Measurements from ENCODE around the gene DGKD.

The DGKD gene

DNA sequence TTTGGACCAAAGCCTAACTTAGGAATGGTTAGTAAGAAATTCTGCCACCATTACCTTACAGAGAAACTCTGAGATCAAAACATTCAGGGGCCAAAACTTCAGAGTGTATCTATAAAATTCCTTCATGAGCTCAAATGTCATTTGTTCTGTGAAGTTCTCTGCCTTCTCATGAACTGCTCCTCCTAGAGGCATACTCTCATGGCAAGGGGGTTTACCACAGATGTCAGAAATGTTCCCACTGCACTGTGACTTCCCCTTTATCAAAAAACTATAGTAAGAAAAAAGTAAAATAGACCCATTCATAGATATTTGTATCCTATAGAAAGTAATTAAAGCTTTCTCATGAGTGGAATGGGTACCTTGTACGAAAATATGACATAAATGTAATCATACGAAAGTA, 143.8 kb downstream of the DGKD start:
- WGBS (ENCODE audit: insufficient coverage, insufficient read length): no CpG with 5 or more reads among the region's 2 CpGs
- no peaks in the 10 kb centered on the region for H3K36me3 ChIP-seq (ENCODE audit: control insufficient read depth, insufficient read depth, low read length)
- no peak for DNase-seq (ENCODE audit: low read depth, low spot score)

DNA sequence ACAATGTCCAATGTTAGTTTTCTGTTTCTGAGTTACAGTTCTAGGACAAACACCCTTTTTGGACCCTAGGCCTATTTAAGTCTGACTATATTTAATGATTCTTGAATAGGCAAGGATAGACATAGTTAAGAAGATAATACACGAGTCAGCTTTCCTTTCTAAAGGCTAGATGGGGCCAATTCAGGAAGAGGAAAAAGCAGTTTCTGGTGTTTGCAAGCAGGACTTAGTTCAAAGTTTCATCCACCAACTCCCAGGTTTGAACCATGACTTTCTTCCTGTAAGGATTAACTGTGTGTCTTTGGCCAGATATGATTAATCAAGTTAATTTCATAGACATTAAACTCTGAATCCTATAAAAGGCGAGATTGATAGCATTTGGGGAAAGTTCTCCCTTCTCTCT, 145.6 kb downstream of the DGKD start:
- WGBS (ENCODE audit: insufficient coverage, insufficient read length): no CpG with 5 or more reads among the region's 2 CpGs
- no peaks in the 10 kb centered on the region for H3K36me3 ChIP-seq (ENCODE audit: control insufficient read depth, insufficient read depth, low read length)
- no peak overlapping the region for H3K4me3 ChIP-seq (ENCODE audit: low read length)
- H3K4me1 ChIP-seq (ENCODE audit: control insufficient read depth, insufficient read depth, low read length): no peaks in the 10 kb centered on the region
- no peak overlapping the region for H3K27ac ChIP-seq (ENCODE audit: low read length)
- no peak for DNase-seq (ENCODE audit: low read depth, low spot score)
- H3K27me3 ChIP-seq (ENCODE audit: control insufficient read depth, insufficient read depth, low read length): no peaks in the 10 kb centered on the region
- no peaks in the 10 kb centered on the region for H3K9me3 ChIP-seq (ENCODE audit: control insufficient read depth, insufficient read depth, low read length)

More for the DNA sequence above, 143.8 kb downstream of the DGKD start:
- Histone ChIP-seq H3K4me3 (ENCODE audit: low read length) (no peak overlapping the region), H3K27ac (ENCODE audit: low read length) (no peak overlapping the region), H3K27me3 (ENCODE audit: control insufficient read depth, insufficient read depth, low read length) (no peaks in the 10 kb centered on the region), H3K9me3 (ENCODE audit: control insufficient read depth, insufficient read depth, low read length) (no peaks in the 10 kb centered on the region), H3K4me1 (ENCODE audit: control insufficient read depth, insufficient read depth, low read length) (no peaks in the 10 kb centered on the region)

DNA sequence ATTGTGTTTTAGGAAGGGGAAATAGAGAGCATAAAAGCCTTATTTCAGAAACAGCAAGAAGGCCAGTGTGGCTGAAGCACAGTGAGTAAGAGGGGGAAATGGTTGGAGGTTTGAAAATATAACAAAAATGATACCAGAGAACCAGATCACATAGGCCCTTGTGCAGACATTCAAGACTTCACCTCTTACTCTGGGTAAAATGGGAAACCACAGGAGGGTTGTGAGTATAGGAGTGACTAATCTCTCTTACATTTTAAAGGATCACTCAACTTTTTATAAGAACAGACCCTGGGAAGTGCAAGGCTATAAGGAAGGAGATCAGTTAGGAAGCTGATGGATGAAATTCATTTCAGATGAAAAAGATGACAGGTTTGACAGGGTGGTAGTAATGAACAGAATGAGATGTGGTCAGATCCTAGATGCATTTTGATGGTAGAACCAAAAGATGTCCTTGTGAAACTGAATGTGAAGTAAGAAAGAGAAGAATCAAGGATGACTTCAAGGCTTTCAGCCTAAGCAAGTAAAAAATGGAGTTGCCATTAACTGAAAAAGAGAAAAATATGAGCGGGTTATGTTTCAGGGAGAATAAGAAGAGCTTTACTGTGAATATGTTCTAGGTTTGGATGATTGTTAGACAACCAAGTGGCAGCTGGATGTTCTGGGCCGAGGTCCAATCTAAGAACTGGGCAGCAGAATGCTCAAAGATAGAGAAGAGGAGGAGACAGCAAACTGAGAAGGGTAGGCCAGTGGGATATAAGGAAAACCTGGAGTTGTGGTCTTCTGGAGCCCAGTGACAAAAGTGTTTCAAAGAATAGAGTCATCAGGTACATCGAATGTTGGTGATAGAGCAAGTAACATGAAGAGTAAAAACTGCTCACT, 147.1 kb downstream of the DGKD start:
- no peaks in the 10 kb centered on the region for H3K4me1 ChIP-seq (ENCODE audit: control insufficient read depth, insufficient read depth, low read length)
- H3K9me3 ChIP-seq (ENCODE audit: control insufficient read depth, insufficient read depth, low read length): no peaks in the 10 kb centered on the region
- no peaks in the 10 kb centered on the region for H3K27me3 ChIP-seq (ENCODE audit: control insufficient read depth, insufficient read depth, low read length)
- no peaks in the 10 kb centered on the region for H3K36me3 ChIP-seq (ENCODE audit: control insufficient read depth, insufficient read depth, low read length)
- H3K4me3 ChIP-seq (ENCODE audit: low read length): no peak overlapping the region
- no CpG with 5 or more reads among the region's 3 CpGs for WGBS (ENCODE audit: insufficient coverage, insufficient read length)
- DNase-seq (ENCODE audit: low read depth, low spot score): no peak
- no peak overlapping the region for H3K27ac ChIP-seq (ENCODE audit: low read length)

DNA sequence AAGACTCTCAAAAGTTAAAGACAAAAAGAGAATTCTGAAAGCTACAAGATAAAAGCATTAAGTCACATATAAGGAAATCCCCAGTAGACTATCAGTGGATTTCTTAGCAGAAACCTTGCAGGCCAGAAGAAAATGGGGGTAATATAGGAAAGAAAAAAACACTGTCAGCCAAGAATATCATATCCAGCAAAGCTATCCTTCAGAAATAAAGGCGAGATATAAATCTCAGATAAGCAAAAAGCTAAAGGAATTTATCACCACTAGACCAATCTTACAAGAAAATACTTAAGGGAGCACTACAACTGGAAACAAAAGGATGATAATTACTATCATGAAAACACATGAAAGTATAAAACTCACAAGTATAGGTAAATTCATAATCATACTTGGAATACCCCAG, 149.2 kb downstream of the DGKD start:
- no peaks in the 10 kb centered on the region for H3K9me3 ChIP-seq (ENCODE audit: control insufficient read depth, insufficient read depth, low read length)
- H3K27ac ChIP-seq (ENCODE audit: low read length): no peak overlapping the region
- no peaks in the 10 kb centered on the region for H3K27me3 ChIP-seq (ENCODE audit: control insufficient read depth, insufficient read depth, low read length)
- DNase-seq (ENCODE audit: low read depth, low spot score): no peak
- WGBS (ENCODE audit: insufficient coverage, insufficient read length): no CpG with 5 or more reads among the region's 1 CpG
- no peaks in the 10 kb centered on the region for H3K4me1 ChIP-seq (ENCODE audit: control insufficient read depth, insufficient read depth, low read length)
- no peaks in the 10 kb centered on the region for H3K36me3 ChIP-seq (ENCODE audit: control insufficient read depth, insufficient read depth, low read length)
- H3K4me3 ChIP-seq (ENCODE audit: low read length): no peak overlapping the region

DNA sequence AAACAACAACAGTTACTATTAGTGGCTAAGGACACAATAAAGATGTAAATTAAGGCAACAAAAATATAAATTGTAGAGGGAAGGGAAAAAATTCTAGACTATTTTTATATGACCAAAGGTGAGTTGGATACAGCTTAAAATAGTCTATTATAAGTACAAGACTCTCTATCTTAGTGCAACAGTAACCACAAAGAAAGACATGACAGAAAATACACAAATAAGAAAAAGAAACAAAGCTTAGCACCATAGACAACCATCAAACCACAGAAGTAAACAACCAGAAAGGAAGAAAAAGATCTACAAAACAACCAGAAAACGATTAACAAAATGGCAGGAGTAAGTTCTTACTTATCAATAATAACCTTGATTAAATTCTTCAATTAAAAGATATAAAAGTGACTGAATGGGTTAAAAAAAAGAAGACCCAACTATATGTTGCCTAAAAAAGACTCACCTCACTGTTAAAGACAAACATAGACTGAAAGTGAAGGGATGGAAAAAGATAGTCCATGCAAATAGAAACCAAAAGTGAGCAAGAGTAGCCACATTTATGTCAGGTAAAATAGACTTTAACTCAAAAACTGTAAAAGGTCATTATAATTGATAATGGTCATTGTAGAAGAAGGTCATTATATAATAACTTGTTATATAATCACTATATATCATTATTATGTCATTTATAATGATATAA, 149.8 kb downstream of the DGKD start:
- no peaks in the 10 kb centered on the region for H3K9me3 ChIP-seq (ENCODE audit: control insufficient read depth, insufficient read depth, low read length)
- H3K4me3 ChIP-seq (ENCODE audit: low read length): no peak overlapping the region
- no CpG with 5 or more reads among the region's 1 CpG for WGBS (ENCODE audit: insufficient coverage, insufficient read length)
- no peaks in the 10 kb centered on the region for H3K36me3 ChIP-seq (ENCODE audit: control insufficient read depth, insufficient read depth, low read length)
- no peak overlapping the region for H3K27ac ChIP-seq (ENCODE audit: low read length)
- no peaks in the 10 kb centered on the region for H3K4me1 ChIP-seq (ENCODE audit: control insufficient read depth, insufficient read depth, low read length)
- no peaks in the 10 kb centered on the region for H3K27me3 ChIP-seq (ENCODE audit: control insufficient read depth, insufficient read depth, low read length)
- no peak for DNase-seq (ENCODE audit: low read depth, low spot score)

DNA sequence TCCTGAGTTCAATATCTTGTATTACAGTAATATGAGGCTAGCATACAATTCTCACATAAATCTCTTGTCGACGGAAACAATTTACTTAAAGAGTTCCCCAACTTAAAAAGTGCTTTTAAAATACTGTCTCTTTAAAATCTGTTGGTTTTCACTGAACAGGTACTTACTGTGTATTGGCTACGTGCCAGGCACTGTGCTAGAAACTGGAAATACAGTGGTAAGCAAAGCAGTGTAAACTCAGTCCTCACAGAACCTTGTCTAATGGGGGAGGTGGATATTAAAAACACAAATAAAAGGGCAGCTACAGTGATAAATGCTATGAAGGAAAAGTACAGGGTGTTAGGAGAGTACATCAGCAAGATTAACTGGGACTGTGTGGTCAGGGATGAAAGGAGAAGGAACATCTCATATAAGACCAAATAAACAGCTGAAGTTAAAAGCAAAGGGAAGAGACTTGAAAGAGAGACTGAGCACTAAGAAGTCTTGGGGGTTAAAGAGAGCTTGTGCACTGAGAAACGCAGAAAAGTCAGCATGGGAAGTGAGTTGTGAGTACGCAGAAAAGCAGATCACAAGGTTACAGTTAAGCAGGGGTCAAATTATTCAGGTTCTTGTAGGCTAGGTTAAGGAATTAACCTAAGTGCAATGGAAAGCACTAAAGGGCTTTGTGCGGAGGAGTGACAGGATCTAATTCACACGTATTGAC, 159.8 kb downstream of the DGKD start:
- no peaks in the 10 kb centered on the region for H3K27me3 ChIP-seq (ENCODE audit: control insufficient read depth, insufficient read depth, low read length)
- H3K9me3 ChIP-seq (ENCODE audit: control insufficient read depth, insufficient read depth, low read length): no peaks in the 10 kb centered on the region
- no CpG with 5 or more reads among the region's 7 CpGs for WGBS (ENCODE audit: insufficient coverage, insufficient read length)
- H3K4me3 ChIP-seq (ENCODE audit: low read length): no peak overlapping the region
- no peaks in the 10 kb centered on the region for H3K36me3 ChIP-seq (ENCODE audit: control insufficient read depth, insufficient read depth, low read length)
- no peak overlapping the region for H3K27ac ChIP-seq (ENCODE audit: low read length)
- no peaks in the 10 kb centered on the region for H3K4me1 ChIP-seq (ENCODE audit: control insufficient read depth, insufficient read depth, low read length)
- no peak for DNase-seq (ENCODE audit: low read depth, low spot score)

DNA sequence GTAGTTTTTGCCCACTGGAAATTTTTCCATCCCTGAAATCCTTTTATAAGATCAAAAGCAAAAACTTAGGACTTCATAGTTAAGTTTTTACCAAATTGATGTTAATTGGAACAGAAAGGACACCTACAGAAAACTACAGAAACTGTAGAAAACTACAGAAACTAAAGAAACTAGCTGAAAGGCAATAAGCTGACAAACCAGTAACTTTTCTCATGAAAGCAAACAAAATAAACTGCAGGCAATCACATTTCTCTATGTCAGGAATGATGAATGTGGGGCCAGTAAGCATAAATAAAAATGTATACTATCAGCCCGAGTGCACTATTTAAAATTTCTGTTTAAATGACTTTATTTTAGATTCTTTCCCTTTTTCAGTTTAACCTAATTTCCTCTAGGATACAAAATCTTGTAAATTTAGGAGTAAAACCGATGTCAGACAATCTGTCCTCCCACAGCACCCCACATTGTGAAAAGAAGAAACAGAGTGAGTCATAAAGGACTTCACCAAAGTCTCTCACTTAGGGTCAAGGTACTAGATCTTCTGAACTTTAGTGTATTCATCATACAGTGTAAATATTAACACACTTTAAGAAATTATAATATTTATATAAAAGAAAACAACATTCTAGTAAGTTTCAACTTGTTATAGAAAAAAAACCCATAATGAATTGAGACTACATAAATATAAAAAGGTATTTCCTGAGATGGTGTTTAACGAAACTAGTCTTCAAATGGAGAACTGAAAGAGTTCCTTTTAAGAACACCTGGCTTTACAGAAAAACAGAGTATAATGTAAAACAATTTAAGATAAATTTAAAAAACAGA, 165.7 kb downstream of the DGKD start:
- Histone ChIP-seq H3K9me3 (ENCODE audit: control insufficient read depth, insufficient read depth, low read length) (no peaks in the 10 kb centered on the region), H3K36me3 (ENCODE audit: control insufficient read depth, insufficient read depth, low read length) (no peaks in the 10 kb centered on the region), H3K27me3 (ENCODE audit: control insufficient read depth, insufficient read depth, low read length) (no peaks in the 10 kb centered on the region; the same call in 1 of the 2 replicates), H3K27ac (ENCODE audit: low read length) (no peak overlapping the region), H3K4me3 (ENCODE audit: low read length) (no peak overlapping the region), H3K4me1 (ENCODE audit: control insufficient read depth, insufficient read depth, low read length) (no peaks in the 10 kb centered on the region)
- WGBS (ENCODE audit: insufficient coverage, insufficient read length): no CpG with 5 or more reads among the region's 3 CpGs
- DNase-seq (ENCODE audit: low read depth, low spot score): no peak
